ENCODE measurements around the gene DUOX1.

- TF ChIP-seq, protein P1, sequence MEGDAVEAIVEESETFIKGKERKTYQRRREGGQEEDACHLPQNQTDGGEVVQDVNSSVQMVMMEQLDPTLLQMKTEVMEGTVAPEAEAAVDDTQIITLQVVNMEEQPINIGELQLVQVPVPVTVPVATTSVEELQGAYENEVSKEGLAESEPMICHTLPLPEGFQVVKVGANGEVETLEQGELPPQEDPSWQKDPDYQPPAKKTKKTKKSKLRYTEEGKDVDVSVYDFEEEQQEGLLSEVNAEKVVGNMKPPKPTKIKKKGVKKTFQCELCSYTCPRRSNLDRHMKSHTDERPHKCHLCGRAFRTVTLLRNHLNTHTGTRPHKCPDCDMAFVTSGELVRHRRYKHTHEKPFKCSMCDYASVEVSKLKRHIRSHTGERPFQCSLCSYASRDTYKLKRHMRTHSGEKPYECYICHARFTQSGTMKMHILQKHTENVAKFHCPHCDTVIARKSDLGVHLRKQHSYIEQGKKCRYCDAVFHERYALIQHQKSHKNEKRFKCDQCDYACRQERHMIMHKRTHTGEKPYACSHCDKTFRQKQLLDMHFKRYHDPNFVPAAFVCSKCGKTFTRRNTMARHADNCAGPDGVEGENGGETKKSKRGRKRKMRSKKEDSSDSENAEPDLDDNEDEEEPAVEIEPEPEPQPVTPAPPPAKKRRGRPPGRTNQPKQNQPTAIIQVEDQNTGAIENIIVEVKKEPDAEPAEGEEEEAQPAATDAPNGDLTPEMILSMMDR (IDR thresholded peaks at IDR 0.05; ENCODE audit: low read depth, low read length, missing input control), result no peak
- TF ChIP-seq RAD21 (IDR thresholded peaks at IDR 0.05), result no peak
- TF ChIP-seq, protein P2, sequence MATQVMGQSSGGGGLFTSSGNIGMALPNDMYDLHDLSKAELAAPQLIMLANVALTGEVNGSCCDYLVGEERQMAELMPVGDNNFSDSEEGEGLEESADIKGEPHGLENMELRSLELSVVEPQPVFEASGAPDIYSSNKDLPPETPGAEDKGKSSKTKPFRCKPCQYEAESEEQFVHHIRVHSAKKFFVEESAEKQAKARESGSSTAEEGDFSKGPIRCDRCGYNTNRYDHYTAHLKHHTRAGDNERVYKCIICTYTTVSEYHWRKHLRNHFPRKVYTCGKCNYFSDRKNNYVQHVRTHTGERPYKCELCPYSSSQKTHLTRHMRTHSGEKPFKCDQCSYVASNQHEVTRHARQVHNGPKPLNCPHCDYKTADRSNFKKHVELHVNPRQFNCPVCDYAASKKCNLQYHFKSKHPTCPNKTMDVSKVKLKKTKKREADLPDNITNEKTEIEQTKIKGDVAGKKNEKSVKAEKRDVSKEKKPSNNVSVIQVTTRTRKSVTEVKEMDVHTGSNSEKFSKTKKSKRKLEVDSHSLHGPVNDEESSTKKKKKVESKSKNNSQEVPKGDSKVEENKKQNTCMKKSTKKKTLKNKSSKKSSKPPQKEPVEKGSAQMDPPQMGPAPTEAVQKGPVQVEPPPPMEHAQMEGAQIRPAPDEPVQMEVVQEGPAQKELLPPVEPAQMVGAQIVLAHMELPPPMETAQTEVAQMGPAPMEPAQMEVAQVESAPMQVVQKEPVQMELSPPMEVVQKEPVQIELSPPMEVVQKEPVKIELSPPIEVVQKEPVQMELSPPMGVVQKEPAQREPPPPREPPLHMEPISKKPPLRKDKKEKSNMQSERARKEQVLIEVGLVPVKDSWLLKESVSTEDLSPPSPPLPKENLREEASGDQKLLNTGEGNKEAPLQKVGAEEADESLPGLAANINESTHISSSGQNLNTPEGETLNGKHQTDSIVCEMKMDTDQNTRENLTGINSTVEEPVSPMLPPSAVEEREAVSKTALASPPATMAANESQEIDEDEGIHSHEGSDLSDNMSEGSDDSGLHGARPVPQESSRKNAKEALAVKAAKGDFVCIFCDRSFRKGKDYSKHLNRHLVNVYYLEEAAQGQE (IDR thresholded peaks at IDR 0.05), result no peak
- TF ChIP-seq YY1 (IDR thresholded peaks at IDR 0.05), result peak; percentile 18
- no peak for TF ChIP-seq TAF1 (conservative IDR thresholded peaks at IDR 0.05)
- TF ChIP-seq EGR1 (IDR thresholded peaks at IDR 0.05; ENCODE audit: low read depth in 2 of 2), result no peak
- TF ChIP-seq, protein P3, sequence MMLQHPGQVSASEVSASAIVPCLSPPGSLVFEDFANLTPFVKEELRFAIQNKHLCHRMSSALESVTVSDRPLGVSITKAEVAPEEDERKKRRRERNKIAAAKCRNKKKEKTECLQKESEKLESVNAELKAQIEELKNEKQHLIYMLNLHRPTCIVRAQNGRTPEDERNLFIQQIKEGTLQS (IDR thresholded peaks at IDR 0.05), result peak; percentile 5
- TF ChIP-seq, protein P4, sequence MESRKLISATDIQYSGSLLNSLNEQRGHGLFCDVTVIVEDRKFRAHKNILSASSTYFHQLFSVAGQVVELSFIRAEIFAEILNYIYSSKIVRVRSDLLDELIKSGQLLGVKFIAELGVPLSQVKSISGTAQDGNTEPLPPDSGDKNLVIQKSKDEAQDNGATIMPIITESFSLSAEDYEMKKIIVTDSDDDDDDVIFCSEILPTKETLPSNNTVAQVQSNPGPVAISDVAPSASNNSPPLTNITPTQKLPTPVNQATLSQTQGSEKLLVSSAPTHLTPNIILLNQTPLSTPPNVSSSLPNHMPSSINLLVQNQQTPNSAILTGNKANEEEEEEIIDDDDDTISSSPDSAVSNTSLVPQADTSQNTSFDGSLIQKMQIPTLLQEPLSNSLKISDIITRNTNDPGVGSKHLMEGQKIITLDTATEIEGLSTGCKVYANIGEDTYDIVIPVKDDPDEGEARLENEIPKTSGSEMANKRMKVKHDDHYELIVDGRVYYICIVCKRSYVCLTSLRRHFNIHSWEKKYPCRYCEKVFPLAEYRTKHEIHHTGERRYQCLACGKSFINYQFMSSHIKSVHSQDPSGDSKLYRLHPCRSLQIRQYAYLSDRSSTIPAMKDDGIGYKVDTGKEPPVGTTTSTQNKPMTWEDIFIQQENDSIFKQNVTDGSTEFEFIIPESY (IDR thresholded peaks at IDR 0.05), result peak; percentile 24
- TF ChIP-seq, protein P5, sequence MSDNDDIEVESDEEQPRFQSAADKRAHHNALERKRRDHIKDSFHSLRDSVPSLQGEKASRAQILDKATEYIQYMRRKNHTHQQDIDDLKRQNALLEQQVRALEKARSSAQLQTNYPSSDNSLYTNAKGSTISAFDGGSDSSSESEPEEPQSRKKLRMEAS (IDR thresholded peaks at IDR 0.05), result peak; percentile 76
- peak in 1 of 2 donors; percentile 40 for TF ChIP-seq JUND (IDR thresholded peaks at IDR 0.05)
- peak; percentile 65 for TF ChIP-seq SP1 (IDR thresholded peaks at IDR 0.05)
- peak; percentile 26 to 45 for TF ChIP-seq RXRA (IDR thresholded peaks at IDR 0.05)
- TF ChIP-seq GABPA (IDR thresholded peaks at IDR 0.05 in 1 of 2, conservative IDR thresholded peaks at IDR 0.05 in 1 of 2), result peak in 1 of 2 donors; percentile 22
- TF ChIP-seq FOXA1 (IDR thresholded peaks at IDR 0.05), result no peak
These were observed 73.4 kb downstream of the DUOX1 start for GRCh38 chr15:45203182-45203581.
